Right cardiac atrium (tissue), 5 donors: ENCODE results near the gene RFFL. TPM values are rescaled to one million over a fixed set of nuclear protein-coding genes. Genes with fewer than 3 reads are reported as not detected.
"Not testable (repeated sequence)": the region's sequence is repeated elsewhere in the genome, so short reads cannot be mapped to it uniquely, and the experiment has no call there.

Source experiments
- ATAC-seq, 2 donors: fragments of 200-7000 bp; cut with Tn5 transposase; one replicate each; pipeline versions ENCODE4 v1.8.0 to v1.9.1; 2020; ENCODE audit warnings: moderate library complexity in 2 of 2, mild to moderate bottlenecking in 1 of 2
- DNase-seq, 3 donors: peaks; one replicate each; pipeline ENCODE4 v3.0.0-alpha.2; 2020
- H3K27ac ChIP-seq: one replicate; pipeline ENCODE4 v1.5.1; 2013; ENCODE audit warnings: mild to moderate bottlenecking, low read length, control low read depth, moderate library complexity
- H3K27me3 ChIP-seq: one replicate; pipeline ENCODE4 v1.6.1; 2013; ENCODE audit not compliant: control insufficient read depth, insufficient read depth
- H3K4me1 ChIP-seq: one replicate; pipeline ENCODE4 v1.6.1; 2013; ENCODE audit warnings: low read length; ENCODE audit not compliant: control insufficient read depth, insufficient read depth
- H3K4me3 ChIP-seq: one replicate; pipeline ENCODE4 v1.5.1; 2013; ENCODE audit warnings: low read length, control low read depth
- H3K9me3 ChIP-seq: one replicate; pipeline ENCODE4 v1.6.1; 2013; ENCODE audit warnings: low read length; ENCODE audit not compliant: control insufficient read depth
- WGBS: extraction: QIAGEN DNeasy Blood & Tissue Kit; methylation state at CpG from one replicate; pipeline ENCODE4 v1.1.7; 2013; 5-methylcytosine and 5-hydroxymethylcytosine counted together
- intact Hi-C, 4 donors: fragments of 100-400 bp; cut with DNase I; formaldehyde crosslinking; loops; one replicate each; pipeline versions ENCODE4 v1.11.0 to v1.14.0; 2022 to 2023
- polyA plus RNA-seq: library from polyadenylated mRNA; stranded (reverse); fragments of 200-250 nt; gene quantifications from one replicate; pipeline ENCODE4 v1.2.3, GENCODE V29; 2013
- total RNA-seq, 4 donors: library from RNA; stranded (reverse); fragmentation: NEBNext Ultra II Directional; extraction: Animal tissue kit (Norgen Biotek cat#: 25700); gene quantifications; one replicate each; pipeline ENCODE4 v1.2.1, GENCODE V29; 2021
- donor health status: healthy with polysubstance abuse.
- donor health status: DM: no; HTN: yes; CAD: no.
- donor health status: DM: no; HTN: no; CAD: no.
- donor health status: DM: no; HTN: yes; CAD: no; lungs with severe emphysema.
- donor health status: DM: yes; HTN: yes; CAD: no.

RFFL gene
- total and polyA plus RNA-seq, 5 donors = 5.7 to 20.0 (median 18.0) TPM

- ATAC-seq (no peak), DNase-seq (no peak)
- Histone ChIP-seq H3K27ac (no peak overlapping the region), H3K4me1 (no peaks in the 10 kb centered on the region), H3K27me3 (no peaks in the 10 kb centered on the region), H3K4me3 (no peak overlapping the region), H3K9me3 (no peaks in the 10 kb centered on the region)
- intact Hi-C loops = no loop called here
- whole genome bisulfite sequencing = 85% methylated on average over 4 of the region's 4 CpGs
These were observed 17.3 kb downstream of the RFFL start for GRCh38 chr17:35046245-35046644.

GRCh38 chr17:35045458-35045979 is 18.0 kb downstream of the RFFL start:
- H3K27ac ChIP-seq, H3K27me3 ChIP-seq, DNase-seq, ATAC-seq, H3K4me3 ChIP-seq, H3K9me3 ChIP-seq, intact Hi-C loops, H3K4me1 ChIP-seq: not testable (repeated sequence)
- WGBS = 95% methylated on average over 13 of the region's 13 CpGs

GRCh38 chr17:35044181-35044580 is 19.3 kb downstream of the RFFL start:
- intact Hi-C loops = no loop called here
- ATAC-seq = no peak
- 99% methylated on average over 8 of the region's 8 CpGs for WGBS

DNA sequence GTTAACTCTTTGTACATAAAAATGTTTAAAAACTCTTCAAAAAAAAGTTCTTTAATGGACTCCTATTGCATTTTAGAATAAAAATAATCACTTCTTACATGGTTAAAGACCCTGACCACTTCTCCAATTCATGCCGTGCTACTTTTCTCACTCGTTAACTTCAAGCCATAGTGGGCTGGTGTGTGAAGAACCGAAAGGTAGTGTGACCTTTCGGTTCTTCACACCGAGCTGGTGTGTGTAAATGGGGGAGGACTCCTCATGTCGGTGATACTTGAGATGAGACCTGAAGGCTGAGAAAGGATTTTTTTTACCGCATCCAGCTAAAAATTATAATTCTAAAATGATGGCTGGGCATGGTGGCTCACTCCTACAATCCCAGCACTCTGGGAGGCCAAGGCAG is 22.1 kb downstream of the RFFL start:
- H3K27me3 ChIP-seq = no peaks in the 10 kb centered on the region
- DNase-seq (no peak), ATAC-seq (no peak)
- no peak overlapping the region for H3K27ac ChIP-seq
- no peaks in the 10 kb centered on the region for H3K9me3 ChIP-seq
- no peak overlapping the region for H3K4me3 ChIP-seq
- 96% methylated on average over 7 of the region's 7 CpGs for WGBS
- no peaks in the 10 kb centered on the region for H3K4me1 ChIP-seq
- intact Hi-C loops = no loop called here

More at GRCh38 chr17:35044181-35044580, 19.3 kb downstream of the RFFL start:
- Histone ChIP-seq H3K9me3 (no peaks in the 10 kb centered on the region), H3K4me1 (no peaks in the 10 kb centered on the region), H3K27me3 (no peaks in the 10 kb centered on the region), H3K27ac (no peak overlapping the region), H3K4me3 (no peak overlapping the region)
- peak in 1 of 3 donors; percentile 29 for DNase-seq

DNA sequence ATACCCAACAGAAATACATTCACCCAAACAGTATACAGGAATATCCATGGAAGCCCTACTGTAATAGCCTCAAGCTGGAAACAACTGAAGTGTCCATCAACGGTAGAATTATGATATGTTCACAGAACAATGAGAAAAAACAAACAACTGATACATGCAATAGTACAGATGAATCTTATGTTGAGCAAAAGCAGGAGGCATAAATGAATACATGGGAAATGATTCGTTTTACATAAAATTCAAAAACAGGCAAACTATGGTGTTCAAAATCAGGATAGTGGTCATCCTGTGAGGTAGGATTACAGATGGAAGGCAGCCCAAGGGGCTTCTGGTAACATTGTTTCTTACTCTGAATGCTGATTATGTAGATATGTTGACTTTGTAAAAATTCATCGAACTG is 25.1 kb downstream of the RFFL start:
- Histone ChIP-seq H3K27me3 (no peaks in the 10 kb centered on the region), H3K4me1 (no peaks in the 10 kb centered on the region), H3K9me3 (no peaks in the 10 kb centered on the region), H3K4me3 (no peak overlapping the region), H3K27ac (no peak overlapping the region)
- 88% methylated on average over 3 of the region's 3 CpGs for WGBS
- no peak for ATAC-seq
- DNase-seq = no peak
- intact Hi-C loops = no loop called here

GRCh38 chr17:35030780-35031179 is 32.7 kb downstream of the RFFL start:
- Histone ChIP-seq H3K4me1 (no peaks in the 10 kb centered on the region), H3K27me3 (no peaks in the 10 kb centered on the region), H3K9me3 (no peaks in the 10 kb centered on the region), H3K27ac (no peak overlapping the region), H3K4me3 (no peak overlapping the region)
- WGBS = 96% methylated on average over 1 of the region's 1 CpG
- ATAC-seq (no peak), DNase-seq (no peak)
- intact Hi-C loops = no loop called here

DNA sequence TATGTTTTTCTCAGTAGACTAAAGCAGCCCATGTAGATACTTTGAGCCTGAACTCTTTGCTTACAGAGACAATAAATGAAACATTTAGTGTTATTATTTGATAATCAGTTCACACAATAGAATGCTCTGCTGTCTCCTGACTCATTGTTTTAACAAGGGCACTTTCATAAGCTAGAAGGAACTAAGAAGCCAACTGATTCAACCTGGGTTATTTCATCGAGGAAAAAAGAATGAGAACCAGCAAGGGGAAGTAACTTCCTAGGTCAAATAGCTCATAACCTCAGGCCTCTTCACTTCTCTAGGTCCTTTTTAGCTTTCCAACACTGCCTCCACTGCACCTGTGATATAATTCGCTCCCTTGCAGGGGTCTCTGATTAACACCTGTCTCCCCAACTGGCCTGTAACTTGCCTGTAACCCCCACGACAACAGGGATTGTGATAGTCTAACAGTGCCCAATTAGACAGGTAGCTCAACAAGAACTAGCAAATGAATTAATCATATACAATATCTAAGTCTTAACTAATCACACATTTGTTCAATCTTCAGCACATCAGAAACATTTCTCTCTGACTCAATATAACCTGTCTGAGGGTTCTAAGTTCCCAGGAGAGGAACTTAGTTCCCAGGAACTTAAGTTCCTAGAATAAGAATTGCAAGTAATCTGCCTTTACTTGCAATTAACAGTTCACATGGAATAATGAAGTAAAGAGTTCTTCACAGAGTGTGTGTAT is 34.8 kb downstream of the RFFL start:
- 82% methylated on average over 3 of the region's 3 CpGs for WGBS
- Histone ChIP-seq H3K4me1 (no peaks in the 10 kb centered on the region), H3K4me3 (no peak overlapping the region), H3K27ac (no peak overlapping the region), H3K27me3 (no peaks in the 10 kb centered on the region), H3K9me3 (no peaks in the 10 kb centered on the region)
- ATAC-seq = no peak
- intact Hi-C loops = no loop called here
- no peak for DNase-seq

- ATAC-seq, H3K4me1 ChIP-seq, H3K27me3 ChIP-seq, H3K27ac ChIP-seq, intact Hi-C loops, H3K9me3 ChIP-seq, H3K4me3 ChIP-seq, DNase-seq: not testable (repeated sequence)
- WGBS = 96% methylated on average over 4 of the region's 4 CpGs
These were observed 35.4 kb downstream of the RFFL start for GRCh38 chr17:35028097-35028496.

DNA sequence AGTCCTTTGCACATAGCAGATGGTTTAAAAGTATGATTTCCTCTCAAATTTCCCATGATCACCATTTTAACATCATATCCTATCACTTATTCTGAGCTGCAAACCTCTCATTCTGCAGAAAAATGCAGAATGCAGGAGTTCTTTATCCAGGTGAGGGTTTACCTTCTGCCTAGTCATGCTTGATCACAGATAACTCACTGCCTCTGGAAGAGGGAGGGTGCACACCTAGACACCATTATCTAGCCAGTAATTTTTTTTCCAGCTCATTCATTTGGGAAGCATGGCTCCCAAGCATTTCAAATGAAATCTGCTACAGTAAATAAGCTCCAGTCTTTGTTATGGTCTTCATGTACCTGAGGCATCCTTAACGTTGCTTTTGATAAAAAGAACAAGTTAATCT is 38.0 kb downstream of the RFFL start:
- no peak overlapping the region for H3K27ac ChIP-seq
- peaks cover 9% of the 10 kb centered on the region for H3K4me1 ChIP-seq
- no peak for ATAC-seq
- H3K27me3 ChIP-seq = no peaks in the 10 kb centered on the region
- no peak overlapping the region for H3K4me3 ChIP-seq
- H3K9me3 ChIP-seq = no peaks in the 10 kb centered on the region
- WGBS = 76% methylated on average over 1 of the region's 1 CpG
- intact Hi-C loops = no loop called here
- no peak for DNase-seq

- WGBS = 93% methylated on average over 3 of the region's 3 CpGs
- Histone ChIP-seq H3K4me1 (peaks cover 9% of the 10 kb centered on the region), H3K27ac (peak overlapping the region; percentile 61), H3K27me3 (no peaks in the 10 kb centered on the region), H3K9me3 (no peaks in the 10 kb centered on the region), H3K4me3 (no peak overlapping the region)
- DNase-seq (no peak), ATAC-seq (no peak)
- intact Hi-C loops = no loop called here
These were observed 40.0 kb downstream of the RFFL start for GRCh38 chr17:35023538-35023937.

GRCh38 chr17:35022536-35023063 is 40.9 kb downstream of the RFFL start:
- Histone ChIP-seq H3K27ac (peak overlapping the region; percentile 92), H3K27me3 (no peaks in the 10 kb centered on the region), H3K4me3 (no peak overlapping the region), H3K4me1 (peaks cover 9% of the 10 kb centered on the region), H3K9me3 (no peaks in the 10 kb centered on the region)
- intact Hi-C loops = no loop called here
- 26% methylated on average over 8 of the region's 8 CpGs for WGBS
- ATAC-seq = peak; percentile 96 to 98
- DNase-seq = peak; percentile 81 to 85 (median 81)
